ENCODE measurements around the gene SUZ12.
A peak's percentile ranks its signal among the peaks of the same experiment; 100 is the strongest.
"Not testable (repeated sequence)": the region's sequence is repeated elsewhere in the genome, so short reads cannot be mapped to it uniquely, and the experiment has no call there.

Gene SUZ12

GRCh38 chr17:31912705-31913104 is 24.1 kb upstream of the SUZ12 start:
- not testable (repeated sequence) for H3K4me3 ChIP-seq (ENCODE audit: low read depth, low read length)
- peak; percentile 60 for DNase-seq (ENCODE audit: low read depth)
- TF ChIP-seq CTCF (conservative IDR thresholded peaks at IDR 0.05; ENCODE audit: low read depth, low read length), result peak; percentile 53

- TF ChIP-seq CTCF (conservative IDR thresholded peaks at IDR 0.05; ENCODE audit: low read depth, low read length), result no peak
- DNase-seq (ENCODE audit: low read depth), result no peak
- no peak overlapping the region for H3K4me3 ChIP-seq (ENCODE audit: low read depth, low read length)
These were observed 21.2 kb upstream of the SUZ12 start for GRCh38 chr17:31915456-31916100.

- H3K4me3 ChIP-seq (ENCODE audit: low read depth, low read length), result peak overlapping the region; percentile 34
- no peak for TF ChIP-seq CTCF (conservative IDR thresholded peaks at IDR 0.05; ENCODE audit: low read depth, low read length)
- DNase-seq (ENCODE audit: low read depth), result no peak
These were observed 20.2 kb upstream of the SUZ12 start for GRCh38 chr17:31916491-31917064.

- DNase-seq (ENCODE audit: low read depth), result no peak
- no peak for TF ChIP-seq CTCF (conservative IDR thresholded peaks at IDR 0.05; ENCODE audit: low read depth, low read length)
- peak overlapping the region; percentile 34 for H3K4me3 ChIP-seq (ENCODE audit: low read depth, low read length)
These were observed 19.7 kb upstream of the SUZ12 start for GRCh38 chr17:31917065-31917529.

- not testable (repeated sequence) for H3K4me3 ChIP-seq (ENCODE audit: low read depth, low read length); DNase-seq (ENCODE audit: low read depth)
These were observed 19.1 kb upstream of the SUZ12 start for GRCh38 chr17:31917721-31918120.

- TF ChIP-seq CTCF (conservative IDR thresholded peaks at IDR 0.05; ENCODE audit: low read depth, low read length), result no peak
- no peak for DNase-seq (ENCODE audit: low read depth)
- H3K4me3 ChIP-seq (ENCODE audit: low read depth, low read length), result no peak overlapping the region
These were observed 18.1 kb upstream of the SUZ12 start for GRCh38 chr17:31918701-31919128.

- TF ChIP-seq CTCF (conservative IDR thresholded peaks at IDR 0.05; ENCODE audit: low read depth, low read length), result no peak
- DNase-seq (ENCODE audit: low read depth), result peak; percentile 63
- H3K4me3 ChIP-seq (ENCODE audit: low read depth, low read length), result no peak overlapping the region
These were observed 16.8 kb upstream of the SUZ12 start for GRCh38 chr17:31919802-31920525.

Data from choroid plexus epithelial cell (primary cell).